T-helper 9 cell (primary cell): Measurements from ENCODE around the gene FAM98A.

Experiments used
- DNase-seq: peaks from one replicate; pipeline ENCODE4 v3.0.0-alpha.2; 2020
- total RNA-seq, 2 donors: gene quantifications; one replicate each; lab custom pipeline; 2026; lab: John Stamatoyannopoulos, UW

Gene FAM98A
- 21.5 to 30.4 reads per million in 2 donors for total RNA-seq

GRCh38 chr2:33599175-33599942 is at the start of gene FAM98A:
Gene FAM98A (minus strand): TSS chr2:33599299. CDS start chr2:33599221, 78 bp downstream.
- DNase-seq, result peak; percentile 98

- no peak for DNase-seq
Observed at GRCh38 chr2:33645861-33646260, 46.8 kb upstream of the FAM98A start.

- no peak for DNase-seq
Observed at GRCh38 chr2:33644215-33644614, 45.1 kb upstream of the FAM98A start.

- DNase-seq, result no peak
Observed at GRCh38 chr2:33636001-33636400, 36.9 kb upstream of the FAM98A start.

- no peak for DNase-seq
Observed at GRCh38 chr2:33634261-33634910, 35.3 kb upstream of the FAM98A start.

- no peak for DNase-seq
Observed at GRCh38 chr2:33633315-33633714, 34.2 kb upstream of the FAM98A start.

GRCh38 chr2:33632831-33633230 is 33.7 kb upstream of the FAM98A start:
- no peak for DNase-seq

- DNase-seq, result no peak
Observed at GRCh38 chr2:33628031-33628827, 29.1 kb upstream of the FAM98A start.

GRCh38 chr2:33619028-33619427 is 19.9 kb upstream of the FAM98A start:
- DNase-seq, result no peak

GRCh38 chr2:33617989-33618388 is 18.9 kb upstream of the FAM98A start:
- no peak for DNase-seq

- DNase-seq, result no peak
Observed at GRCh38 chr2:33617401-33617800, 18.3 kb upstream of the FAM98A start.

GRCh38 chr2:33616873-33617272 is 17.8 kb upstream of the FAM98A start:
- DNase-seq, result no peak

- DNase-seq, result no peak
Observed at GRCh38 chr2:33614190-33614589, 15.1 kb upstream of the FAM98A start.

- no peak for DNase-seq
Observed at GRCh38 chr2:33607905-33608304, 8.8 kb upstream of the FAM98A start.

GRCh38 chr2:33607251-33607721 is 8.2 kb upstream of the FAM98A start:
- no peak for DNase-seq

GRCh38 chr2:33606622-33607021 is 7.5 kb upstream of the FAM98A start:
- DNase-seq, result no peak

- no peak for DNase-seq
Observed at GRCh38 chr2:33606100-33606499, 7.0 kb upstream of the FAM98A start.

GRCh38 chr2:33605056-33605455 is 6.0 kb upstream of the FAM98A start:
- DNase-seq, result no peak

- DNase-seq, result no peak
Observed at GRCh38 chr2:33603416-33603815, 4.3 kb upstream of the FAM98A start.

GRCh38 chr2:33602201-33602830 is 3.2 kb upstream of the FAM98A start:
- DNase-seq, result no peak

GRCh38 chr2:33599943-33600192 is 769 bp upstream of the FAM98A start:
- no peak for DNase-seq

- DNase-seq, result peak; percentile 6
Observed at GRCh38 chr2:33598561-33599174, 431 bp downstream of the FAM98A start.

- no peak for DNase-seq
Observed at GRCh38 chr2:33597026-33597425, 2.1 kb downstream of the FAM98A start.
